ENCODE results near the gene TMEM201. TPM values are rescaled to one million over a fixed set of nuclear protein-coding genes. Genes with fewer than 3 reads are reported as not detected.

The TMEM201 gene
- total and polyA plus RNA-seq, 2 of the 4 experiments (the other 2 are of a cell fraction): 1.3 to 8.7 TPM

DNA sequence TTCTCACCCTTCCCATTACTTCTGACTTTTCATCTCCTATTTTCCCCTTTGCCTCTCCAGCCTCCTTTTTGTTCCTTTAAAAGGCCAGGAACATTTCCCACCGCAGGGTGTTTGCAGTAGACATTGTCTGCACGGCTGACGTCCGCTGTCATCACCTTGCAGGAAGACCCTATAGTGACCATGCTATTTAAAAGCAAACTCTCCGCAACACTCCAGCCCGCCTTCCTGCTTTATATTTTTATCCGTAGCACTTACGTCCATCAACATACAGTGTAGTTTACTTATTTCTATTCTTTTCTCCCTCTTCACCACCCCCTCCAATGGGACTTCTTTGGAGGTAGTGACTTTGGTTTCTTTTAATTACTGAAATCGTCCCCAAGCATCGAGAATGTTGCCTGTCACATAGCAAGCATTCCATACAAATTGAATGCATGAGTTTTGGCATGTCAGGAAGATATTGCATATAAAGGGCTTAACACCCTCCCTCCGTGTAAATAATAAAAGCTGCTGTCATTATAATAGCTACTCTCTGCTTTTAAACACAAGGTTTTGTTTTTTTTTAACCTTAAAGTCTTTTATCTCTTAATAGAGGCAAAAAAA lies 29.7 kb upstream of the TMEM201 start:
- H3K27ac ChIP-seq (ENCODE audit: insufficient read depth, low read length): no peak overlapping the region
- TF ChIP-seq BHLHE40 (IDR thresholded peaks at IDR 0.05; ENCODE audit: low read depth, low read length): no peak
- no peak for TF ChIP-seq NFE2L2 (IDR thresholded peaks at IDR 0.05; ENCODE audit: low read depth, low read length)
- no peak for TF ChIP-seq RAD21 (IDR thresholded peaks at IDR 0.05; ENCODE audit: low read length)
- TF ChIP-seq, protein P1, sequence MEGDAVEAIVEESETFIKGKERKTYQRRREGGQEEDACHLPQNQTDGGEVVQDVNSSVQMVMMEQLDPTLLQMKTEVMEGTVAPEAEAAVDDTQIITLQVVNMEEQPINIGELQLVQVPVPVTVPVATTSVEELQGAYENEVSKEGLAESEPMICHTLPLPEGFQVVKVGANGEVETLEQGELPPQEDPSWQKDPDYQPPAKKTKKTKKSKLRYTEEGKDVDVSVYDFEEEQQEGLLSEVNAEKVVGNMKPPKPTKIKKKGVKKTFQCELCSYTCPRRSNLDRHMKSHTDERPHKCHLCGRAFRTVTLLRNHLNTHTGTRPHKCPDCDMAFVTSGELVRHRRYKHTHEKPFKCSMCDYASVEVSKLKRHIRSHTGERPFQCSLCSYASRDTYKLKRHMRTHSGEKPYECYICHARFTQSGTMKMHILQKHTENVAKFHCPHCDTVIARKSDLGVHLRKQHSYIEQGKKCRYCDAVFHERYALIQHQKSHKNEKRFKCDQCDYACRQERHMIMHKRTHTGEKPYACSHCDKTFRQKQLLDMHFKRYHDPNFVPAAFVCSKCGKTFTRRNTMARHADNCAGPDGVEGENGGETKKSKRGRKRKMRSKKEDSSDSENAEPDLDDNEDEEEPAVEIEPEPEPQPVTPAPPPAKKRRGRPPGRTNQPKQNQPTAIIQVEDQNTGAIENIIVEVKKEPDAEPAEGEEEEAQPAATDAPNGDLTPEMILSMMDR (conservative IDR thresholded peaks at IDR 0.05; ENCODE audit: low read depth, low read length): no peak
- TF ChIP-seq SMC3 (IDR thresholded peaks at IDR 0.05; ENCODE audit: low read depth, low read length): no peak
- TF ChIP-seq, protein P2, sequence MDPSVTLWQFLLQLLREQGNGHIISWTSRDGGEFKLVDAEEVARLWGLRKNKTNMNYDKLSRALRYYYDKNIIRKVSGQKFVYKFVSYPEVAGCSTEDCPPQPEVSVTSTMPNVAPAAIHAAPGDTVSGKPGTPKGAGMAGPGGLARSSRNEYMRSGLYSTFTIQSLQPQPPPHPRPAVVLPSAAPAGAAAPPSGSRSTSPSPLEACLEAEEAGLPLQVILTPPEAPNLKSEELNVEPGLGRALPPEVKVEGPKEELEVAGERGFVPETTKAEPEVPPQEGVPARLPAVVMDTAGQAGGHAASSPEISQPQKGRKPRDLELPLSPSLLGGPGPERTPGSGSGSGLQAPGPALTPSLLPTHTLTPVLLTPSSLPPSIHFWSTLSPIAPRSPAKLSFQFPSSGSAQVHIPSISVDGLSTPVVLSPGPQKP (IDR thresholded peaks at IDR 0.05; ENCODE audit: borderline replicate concordance, low read depth, low read length): no peak
- TF ChIP-seq, protein P3, sequence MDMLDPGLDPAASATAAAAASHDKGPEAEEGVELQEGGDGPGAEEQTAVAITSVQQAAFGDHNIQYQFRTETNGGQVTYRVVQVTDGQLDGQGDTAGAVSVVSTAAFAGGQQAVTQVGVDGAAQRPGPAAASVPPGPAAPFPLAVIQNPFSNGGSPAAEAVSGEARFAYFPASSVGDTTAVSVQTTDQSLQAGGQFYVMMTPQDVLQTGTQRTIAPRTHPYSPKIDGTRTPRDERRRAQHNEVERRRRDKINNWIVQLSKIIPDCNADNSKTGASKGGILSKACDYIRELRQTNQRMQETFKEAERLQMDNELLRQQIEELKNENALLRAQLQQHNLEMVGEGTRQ (IDR thresholded peaks at IDR 0.05; ENCODE audit: low read depth, low read length): no peak
- TF ChIP-seq FOS (IDR thresholded peaks at IDR 0.05; ENCODE audit: low read depth, low read length): no peak
- TF ChIP-seq RCOR1 (IDR thresholded peaks at IDR 0.05; ENCODE audit: insufficient replicate concordance, low read length): no peak
- no peak for TF ChIP-seq MAZ (IDR thresholded peaks at IDR 0.05; ENCODE audit: borderline replicate concordance, low read depth, low read length)
- TF ChIP-seq CEBPB (IDR thresholded peaks at IDR 0.05; ENCODE audit: low read depth, low read length): no peak
- no peak for TF ChIP-seq RFX5 (IDR thresholded peaks at IDR 0.05; ENCODE audit: low read depth, low read length)
- TF ChIP-seq MAFK (IDR thresholded peaks at IDR 0.05; ENCODE audit: low read depth, low read length): no peak
- TF ChIP-seq CHD1 (IDR thresholded peaks at IDR 0.05; ENCODE audit: low read depth, low read length): no peak
- no peak for TF ChIP-seq POLR2A (IDR thresholded peaks at IDR 0.05; ENCODE audit: low read depth, low read length)
- no peak for TF ChIP-seq MXI1 (IDR thresholded peaks at IDR 0.05; ENCODE audit: borderline replicate concordance, low read depth, low read length)
- no peak overlapping the region for H3K4me3 ChIP-seq (ENCODE audit: insufficient read depth, low read depth, low read length)
- H4K5ac ChIP-seq (ENCODE audit: low read depth, low read length): no peak overlapping the region
- no peak overlapping the region for H3K56ac ChIP-seq (ENCODE audit: extremely low read depth, insufficient read depth, low read length)
- in situ Hi-C loops (cut with MboI; ENCODE audit: low sequenced_read_pairs): no loop called here
- no TSS peak for BruUV-seq (replicated peaks)
- H3K18ac ChIP-seq (ENCODE audit: low read depth, low read length): no peak overlapping the region
- no peak overlapping the region for H3K4me2 ChIP-seq (ENCODE audit: low read depth, low read length)
- ATAC-seq (ENCODE audit: low read depth): no peak
- 80% methylated on average over 4 of the region's 11 CpGs; no CpG with 5 or more reads in 1 of the 2 experiments for WGBS, 2 experiments (ENCODE audit: extremely low coverage in 2 of 2, insufficient read length in 1 of 2)
- H3K79me1 ChIP-seq (ENCODE audit: low read depth in 1 of 2, low read length in 2 of 2): peaks cover 0 to 8% of the 10 kb centered on the region in 2 experiments; a peak in 2 of 4 replicates
- H3K4ac ChIP-seq (ENCODE audit: low read depth, low read length): no peak overlapping the region
- intact Hi-C loops (cut with micrococcal nuclease): no loop called here
- H3K9ac ChIP-seq (ENCODE audit: low read depth, low read length): no peak overlapping the region
- H2BK20ac ChIP-seq (ENCODE audit: low read depth, low read length): no peak overlapping the region
- no peak overlapping the region for H3K14ac ChIP-seq (replicated peaks; ENCODE audit: low read depth, low read length)
- no peak overlapping the region for H4K8ac ChIP-seq (ENCODE audit: low read depth in 2 of 2, low read length in 2 of 2)
- no peak overlapping the region for H3K23ac ChIP-seq (ENCODE audit: low read depth, low read length)
- H3K9me3 ChIP-seq (ENCODE audit: control insufficient read depth, insufficient read depth, low read length): no peaks in the 10 kb centered on the region
- H2BK15ac ChIP-seq (ENCODE audit: low read depth, low read length): no peak overlapping the region
- H3K9me1 ChIP-seq (ENCODE audit: insufficient read depth, low read length): 0 out of 2 replicates have a peak, but pooled peaks cover 4% of the 10 kb centered on the region
- no peak overlapping the region for H2AK5ac ChIP-seq (ENCODE audit: low read depth, low read length)
- no peak overlapping the region for H2BK5ac ChIP-seq (ENCODE audit: low read depth, low read length, poor library complexity, severe bottlenecking)
- ChIA-PET CTCF (no interaction called here), POLR2A (ENCODE audit: unreplicated experiment) (no interaction called here)
- peaks cover 8% of the 10 kb centered on the region; the same call in 1 of the 2 replicates for H4K20me1 ChIP-seq (ENCODE audit: insufficient read depth, low read length)
- no peaks in the 10 kb centered on the region for H3K4me1 ChIP-seq (ENCODE audit: control insufficient read depth, insufficient read depth, low read length)
- H3K27me3 ChIP-seq (ENCODE audit: control insufficient read depth, insufficient read depth, low read length): no peaks in the 10 kb centered on the region
- dilution Hi-C loops (cut with HindIII; ENCODE audit: low sequenced_read_pairs, unreplicated experiment): no loop called here
- H2BK120ac ChIP-seq (ENCODE audit: low read depth, low read length): no peak overlapping the region
- peaks cover 6% of the 10 kb centered on the region for H3K36me3 ChIP-seq (ENCODE audit: control insufficient read depth, insufficient read depth, low read length)
- no peak overlapping the region for H2AK9ac ChIP-seq (replicated peaks; ENCODE audit: low read depth, low read length, poor library complexity)
- no peak overlapping the region for H4K91ac ChIP-seq (ENCODE audit: insufficient read depth, low read depth, low read length)
- DNase-seq: no peak
- H2AFZ ChIP-seq (replicated peaks; ENCODE audit: low read length, poor library complexity): no peak overlapping the region

Measured in IMR-90 (cell line).